ENCODE measurements around the gene LGALSL.
"Not testable (repeated sequence)": the region's sequence is repeated elsewhere in the genome, so short reads cannot be mapped to it uniquely, and the experiment has no call there.

LGALSL gene

GRCh38 chr2:64445970-64446369, 8.0 kb upstream of the LGALSL start:
- DNase-seq, result not testable (repeated sequence)

- DNase-seq, result no peak
Observed at GRCh38 chr2:64447317-64448040, 6.5 kb upstream of the LGALSL start.

- DNase-seq, result no peak
Observed at GRCh38 chr2:64448041-64448426, 5.9 kb upstream of the LGALSL start.

- no peak for DNase-seq
Observed at GRCh38 chr2:64451051-64451450, 2.9 kb upstream of the LGALSL start.

- peak; percentile 38 for DNase-seq
Observed at GRCh38 chr2:64454386-64455332, 697 bp downstream of the LGALSL start.

- no peak for DNase-seq
Observed at GRCh38 chr2:64455545-64455944, 1.6 kb downstream of the LGALSL start.

- DNase-seq, result no peak
Observed at GRCh38 chr2:64456293-64456692, 2.3 kb downstream of the LGALSL start.

GRCh38 chr2:64457524-64457923, 3.6 kb downstream of the LGALSL start:
- DNase-seq, result no peak

- DNase-seq, result no peak
Observed at GRCh38 chr2:64459575-64459974, 5.6 kb downstream of the LGALSL start.

- DNase-seq, result no peak
Observed at GRCh38 chr2:64460330-64460729, 6.4 kb downstream of the LGALSL start.

GRCh38 chr2:64461271-64462058, 7.5 kb downstream of the LGALSL start:
- DNase-seq, result no peak

GRCh38 chr2:64462171-64462570, 8.2 kb downstream of the LGALSL start:
- DNase-seq, result no peak

- no peak for DNase-seq
Observed at GRCh38 chr2:64462940-64463700, 9.2 kb downstream of the LGALSL start.

GRCh38 chr2:64463781-64464180, 9.8 kb downstream of the LGALSL start:
- DNase-seq, result no peak

- no peak for DNase-seq
Observed at GRCh38 chr2:64466478-64467085, 12.6 kb downstream of the LGALSL start.

- peak in 1 of 2 donors; percentile 14 for DNase-seq
Observed at GRCh38 chr2:64467096-64467843, 13.3 kb downstream of the LGALSL start.

GRCh38 chr2:64469261-64469660, 15.3 kb downstream of the LGALSL start:
- no peak for DNase-seq

- DNase-seq, result no peak
Observed at GRCh38 chr2:64470071-64470470, 16.1 kb downstream of the LGALSL start.

GRCh38 chr2:64470766-64471295, 16.9 kb downstream of the LGALSL start:
- DNase-seq, result no peak

- DNase-seq, result no peak
Observed at GRCh38 chr2:64471600-64471999, 17.6 kb downstream of the LGALSL start.

- no peak for DNase-seq
Observed at GRCh38 chr2:64472881-64473280, 18.9 kb downstream of the LGALSL start.

All from CD4-positive, alpha-beta T cell treated with Interleukin-4 for 1 hour (primary cell).